K562 (cell line): Measurements from ENCODE around the gene DLG4. TPM values are rescaled to one million over a fixed set of nuclear protein-coding genes. Genes with fewer than 3 reads are reported as not detected.

Source experiments
- ATAC-seq: fragments of 200-7000 bp; cut with Tn5 transposase; 3 replicates; pipeline ENCODE4 v1.9.1; 2020; ENCODE audit warnings: moderate library complexity
- BruUV-seq: library from RNA; stranded (reverse); fragments of 400-500 nt; replicated peaks from 2 replicates; lab custom pipeline; 2021; lab: Mats Ljungman, UMichigan
- CTCF ChIA-PET: fragments of 300-600 bp; formaldehyde crosslinking; extraction: SDS; loops from one replicate; lab custom pipeline; 2021; ENCODE audit warnings: low intra/inter-chr PET ratio; lab: Yijun Ruan, JAX
- POLR2A ChIA-PET: fragments of 300-600, 350-650 bp; sonication (Branson Sonifier 250); formaldehyde crosslinking; extraction: SDS; loops from one replicate; lab custom pipeline; 2021; ENCODE audit warnings: antibody characterized with exemption, inconsistent platforms; lab: Yijun Ruan, JAX
- DNase-seq, 4 experiments: peaks; one replicate each; pipeline versions ENCODE4 v3.0.0 to v3.0.0-alpha.2; 2011 to 2018; ENCODE audit warnings: low spot score in 3 of 4, mixed read lengths in 3 of 4; ENCODE audit errors: extremely low read depth in 1 of 4
- FAIRE-seq: peaks from 2 replicates; lab custom pipeline; 2011; peaks lifted over from hg19 to GRCh38; lab: Jason Lieb, UNC
- H2AFZ ChIP-seq: 2 replicates; pipeline ENCODE4 v1.6.0; 2011; ENCODE audit warnings: low read depth, low read length, control low read depth, inconsistent platforms
- H3K27ac ChIP-seq: fragments of 200-600 bp; 3 replicates; pipeline ENCODE4 v1.8.0; 2011; ENCODE audit warnings: low read depth, mild to moderate bottlenecking, control low read depth, inconsistent platforms, low read length, moderate library complexity, mixed read lengths; ENCODE audit errors: extremely low read depth
- H3K27me3 ChIP-seq, 2 experiments: fragments of 300-600 bp in 1 of 2; 2 replicates in 1 of 2; 3 replicates in 1 of 2; pipeline versions ENCODE4 v1.6.0 to v1.8.0; 2011; ENCODE audit warnings: inconsistent platforms in 2 of 2, low read length in 2 of 2, mild to moderate bottlenecking in 1 of 2, mixed read lengths in 1 of 2, moderate library complexity in 1 of 2; ENCODE audit not compliant: control insufficient read depth in 2 of 2, insufficient read depth in 2 of 2
- H3K36me3 ChIP-seq: fragments of 300-600 bp; 3 replicates; pipeline ENCODE4 v1.8.0; 2011; ENCODE audit warnings: mild to moderate bottlenecking, low read length, inconsistent platforms; ENCODE audit not compliant: control insufficient read depth, insufficient read depth
- H3K4me1 ChIP-seq, 2 experiments: fragments of 200-600 bp in 1 of 2; replicated peaks in 1 of 2; 2 replicates in 1 of 2; 3 replicates in 1 of 2; pipeline versions ENCODE4 v1.5.1 to v1.8.0; 2011; ENCODE audit warnings: inconsistent platforms in 2 of 2, low read length in 2 of 2, mild to moderate bottlenecking in 1 of 2, mixed read lengths in 1 of 2, moderate library complexity in 1 of 2; ENCODE audit not compliant: control insufficient read depth in 2 of 2, insufficient read depth in 2 of 2
- H3K4me2 ChIP-seq: 2 replicates; pipeline ENCODE4 v1.6.1; 2011; ENCODE audit warnings: low read length, control low read depth, inconsistent platforms, mixed read lengths; ENCODE audit not compliant: insufficient read depth
- H3K4me3 ChIP-seq: fragments of 200-600 bp; sonication (generic), shearing (Covaris generic); 2 replicates; pipeline ENCODE4 v1.5.1; 2016; ENCODE audit warnings: control low read depth, inconsistent platforms
- H3K79me2 ChIP-seq: fragments of 200-600 bp; 3 replicates; pipeline ENCODE4 v1.8.0; 2011; ENCODE audit warnings: low read length, inconsistent platforms; ENCODE audit not compliant: control insufficient read depth, insufficient read depth
- H3K9ac ChIP-seq, 2 experiments: 2 replicates each; pipeline versions ENCODE4 v1.6.0 to v1.6.1; 2011; ENCODE audit warnings: low read depth in 2 of 2, low read length in 2 of 2, control low read depth in 1 of 2, inconsistent platforms in 1 of 2, mild to moderate bottlenecking in 1 of 2, mixed read lengths in 1 of 2; ENCODE audit not compliant: insufficient read depth in 1 of 2
- H3K9me1 ChIP-seq: one replicate; pipeline ENCODE4 v1.6.0; 2011; ENCODE audit warnings: inconsistent platforms, mild to moderate bottlenecking, low read length, moderate library complexity; ENCODE audit not compliant: control insufficient read depth, insufficient read depth
- H3K9me3 ChIP-seq: replicated peaks from 2 replicates; pipeline ENCODE4 v1.5.1; 2011; ENCODE audit warnings: low read depth, low read length, inconsistent platforms; ENCODE audit not compliant: control insufficient read depth, insufficient read depth
- H4K20me1 ChIP-seq: replicated peaks from 2 replicates; pipeline ENCODE4 v1.6.1; 2011; ENCODE audit warnings: low read length, inconsistent platforms, mixed read lengths; ENCODE audit not compliant: control insufficient read depth, insufficient read depth
- ESRRA ChIP-seq: fragments of 450-650 bp; IDR thresholded peaks from 2 replicates; pipeline ENCODE4 v1.6.1; 2014; ENCODE audit warnings: low read depth, mild to moderate bottlenecking, moderate library complexity, borderline replicate concordance
- EZH2 ChIP-seq: IDR thresholded peaks from 2 replicates; pipeline ENCODE4 v1.6.1; 2012; ENCODE audit warnings: low read depth, mild to moderate bottlenecking, inconsistent platforms, low read length, borderline replicate concordance
- NCOR1 ChIP-seq: fragments of 450-650 bp; IDR thresholded peaks from 2 replicates; pipeline ENCODE4 v1.6.1; 2016; ENCODE audit warnings: mild to moderate bottlenecking, moderate library complexity
- POLR2A ChIP-seq: fragments of 450-650 bp; conservative IDR thresholded peaks from 2 replicates; pipeline ENCODE4 v1.6.1; 2016
- POLR2G ChIP-seq: fragments of 200-400 bp; formaldehyde crosslinking; IDR thresholded peaks from 2 replicates; pipeline ENCODE4 v1.6.1; 2017; ENCODE audit warnings: low read depth, mild to moderate bottlenecking, antibody characterized with exemption, low read length, moderate library complexity
- RBFOX2 ChIP-seq: fragments of 200-400 bp; formaldehyde crosslinking; IDR thresholded peaks from 2 replicates; pipeline ENCODE4 v1.6.1; 2017; ENCODE audit warnings: low read depth, mild to moderate bottlenecking, low read length, moderate library complexity
- RCOR1 ChIP-seq, 2 experiments: IDR thresholded peaks; 2 replicates each; pipeline ENCODE4 v1.6.1; 2012; ENCODE audit warnings: low read depth in 2 of 2, low read length in 2 of 2, borderline replicate concordance in 1 of 2, improper control_type of control experiment in 1 of 2
- SIN3A ChIP-seq, 2 experiments: fragments of 150-350 bp in 1 of 2; IDR thresholded peaks; 2 replicates each; pipeline ENCODE4 v1.6.1; 2011 to 2016; ENCODE audit warnings: borderline replicate concordance in 2 of 2, low read depth in 2 of 2, low read length in 2 of 2, mild to moderate bottlenecking in 2 of 2, moderate library complexity in 2 of 2; ENCODE audit not compliant: control insufficient read depth in 1 of 2
- SRSF1 ChIP-seq: fragments of 200-400 bp; formaldehyde crosslinking; IDR thresholded peaks from 2 replicates; pipeline ENCODE4 v1.6.1; 2017; ENCODE audit warnings: mild to moderate bottlenecking, low read depth, low read length, moderate library complexity
- TBP ChIP-seq: optimal IDR thresholded peaks from 2 replicates; pipeline ENCODE3; 2011; ENCODE audit warnings: low read depth, low read length, improper control_type of control experiment
- XRCC3 ChIP-seq: fragments of 450-650 bp; IDR thresholded peaks from 2 replicates; pipeline ENCODE4 v1.6.1; 2017; ENCODE audit warnings: mild to moderate bottlenecking, moderate library complexity
- ZEB2 ChIP-seq: fragments of 450-650 bp; IDR thresholded peaks from 2 replicates; pipeline ENCODE4 v1.6.1; 2016
- ZNF212 ChIP-seq: fragments of 450-650 bp; formaldehyde crosslinking; IDR thresholded peaks from 2 replicates; pipeline ENCODE4 v1.4.0; 2020; ENCODE audit warnings: mild to moderate bottlenecking
- ZNF696 ChIP-seq: fragments of 250-450 bp; sonication (Bioruptor Pico); conservative IDR thresholded peaks from 2 replicates; pipeline ENCODE4 v1.4.0; 2020; ENCODE audit warnings: mild to moderate bottlenecking, moderate library complexity
- WGBS: fragments of 100-300 bp; shearing (Covaris generic); methylation state at CpG from one replicate; pipeline ENCODE4 v1.1.6; 2016; ENCODE audit warnings: low coverage, mixed read lengths; ENCODE audit not compliant: insufficient coverage; ENCODE audit errors: missing lambda C conversion rate; 5-methylcytosine and 5-hydroxymethylcytosine counted together
- in situ Hi-C: fragments of 300-500 bp; cut with MboI; formaldehyde crosslinking; loops from 4 replicates; pipeline ENCODE4 v1.15.0; 2018; ENCODE audit warnings: inconsistent platforms, mixed read lengths
- intact Hi-C: fragments of 100-400 bp; cut with micrococcal nuclease; formaldehyde crosslinking; loops from 2 replicates; pipeline ENCODE4 v1.14.2; 2022
- polyA plus RNA-seq, 8 experiments: library from polyadenylated mRNA; depleted of rRNA in 4 of 8; stranded (reverse) in 5 of 8; unstranded in 3 of 8; fragments of >200 nt; fragmentation: Nextera tagmentation in 2 of 8; fragmentation: Illumina TruSeq in 1 of 8; extraction: Ambion mirVana in 2 of 8; extraction: Trizol in 1 of 8; gene quantifications; 2 replicates each; pipeline versions ENCODE4 v1.2.1 to v1.2.3, GENCODE V29; 2011 to 2014; ENCODE audit warnings: inconsistent platforms in 1 of 8, missing spikeins in 1 of 8
- total RNA-seq, 7 experiments: library from RNA; depleted of rRNA in 6 of 7; stranded (reverse); fragments of >200 nt in 6 of 7; fragmentation: Illumina TruSeq in 2 of 7; extraction: Trizol in 2 of 7; gene quantifications; 2 replicates each; pipeline versions ENCODE4 v1.2.1 to v1.2.3, GENCODE V29; 2011 to 2021; ENCODE audit warnings: low replicate concordance in 1 of 7
- TF ChIP-seq, protein P1 (sequence below): fragments of 250-450 bp; sonication (Bioruptor Pico); IDR thresholded peaks from 2 replicates; pipeline ENCODE4 v1.5.0; 2021
- TF ChIP-seq, protein P2 (sequence below): sonication (generic); formaldehyde crosslinking; IDR thresholded peaks from 2 replicates; pipeline ENCODE4 v1.8.0; 2023; ENCODE audit warnings: missing genetic modification reagents, mild to moderate bottlenecking, borderline replicate concordance

Gene DLG4
- total and polyA plus RNA-seq, 9 of the 15 experiments (the other 6 are each of a cell fraction or from before 2014, with no cell fraction given) = 0.03 to 12.0 (median 4.1) TPM

DNA sequence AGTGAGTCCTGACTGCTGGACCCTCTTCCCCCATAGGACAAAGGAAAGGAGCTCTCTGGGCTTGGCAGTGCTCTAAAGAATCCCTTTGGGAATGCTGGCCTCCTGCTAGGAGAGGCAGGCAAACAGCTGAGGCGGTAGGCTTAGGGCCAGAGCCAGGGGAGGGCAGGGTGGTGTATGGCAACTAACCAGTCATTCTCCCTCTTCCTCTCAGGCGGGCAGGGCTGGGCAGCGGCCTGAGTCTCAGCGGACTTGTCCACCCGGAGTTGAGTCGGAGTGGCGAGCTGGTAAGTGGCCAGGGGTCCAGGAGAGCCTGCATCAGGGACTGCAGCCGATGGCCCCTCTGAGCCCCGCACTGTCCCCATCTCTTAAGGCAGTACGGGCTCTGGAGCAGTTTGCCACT is 4.5 kb upstream of the DLG4 start:
- in situ Hi-C loops (no loop called here), intact Hi-C loops (no loop called here)
- peaks cover 23% of the 10 kb centered on the region for H3K79me2 ChIP-seq
- peaks cover 6% of the 10 kb centered on the region for H3K9me1 ChIP-seq
- peaks cover 10 to 44% of the 10 kb centered on the region in 2 experiments; a peak in 4 of 5 replicates for H3K4me1 ChIP-seq
- H2AFZ ChIP-seq = no peak overlapping the region
- no TSS peak for BruUV-seq
- peaks cover 6% of the 10 kb centered on the region for H4K20me1 ChIP-seq
- ATAC-seq = no peak
- no peak for DNase-seq
- no peaks in the 10 kb centered on the region for H3K27me3 ChIP-seq
- TF ChIP-seq, protein P1, sequence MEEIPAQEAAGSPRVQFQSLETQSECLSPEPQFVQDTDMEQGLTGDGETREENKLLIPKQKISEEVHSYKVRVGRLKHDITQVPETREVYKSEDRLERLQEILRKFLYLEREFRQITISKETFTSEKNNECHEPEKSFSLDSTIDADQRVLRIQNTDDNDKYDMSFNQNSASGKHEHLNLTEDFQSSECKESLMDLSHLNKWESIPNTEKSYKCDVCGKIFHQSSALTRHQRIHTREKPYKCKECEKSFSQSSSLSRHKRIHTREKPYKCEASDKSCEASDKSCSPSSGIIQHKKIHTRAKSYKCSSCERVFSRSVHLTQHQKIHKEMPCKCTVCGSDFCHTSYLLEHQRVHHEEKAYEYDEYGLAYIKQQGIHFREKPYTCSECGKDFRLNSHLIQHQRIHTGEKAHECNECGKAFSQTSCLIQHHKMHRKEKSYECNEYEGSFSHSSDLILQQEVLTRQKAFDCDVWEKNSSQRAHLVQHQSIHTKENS (CRISPR knock-in tag) = no peak
- TF ChIP-seq SRSF1 (no peak), NCOR1 (no peak), ZNF212 (CRISPR knock-in tag) (no peak), ESRRA (no peak), EZH2 (no peak), RBFOX2 (peak; percentile 37), TBP (no peak), POLR2A (peak; percentile 17; the same call in 1 of the 2 replicates), ZNF696 (no peak), RCOR1 (IDR thresholded peaks at IDR 0.05; ENCODE audit: borderline replicate concordance in 1 of 2, low read depth in 2 of 2, low read length in 2 of 2) (no peak), POLR2G (peak; percentile 60; the same call in 1 of the 2 replicates), XRCC3 (no peak), SIN3A (IDR thresholded peaks at IDR 0.05; ENCODE audit: borderline replicate concordance in 2 of 2, control insufficient read depth in 1 of 2, low read depth in 2 of 2, low read length in 2 of 2) (no peak), ZEB2 (no peak)
- TF ChIP-seq, protein P2, sequence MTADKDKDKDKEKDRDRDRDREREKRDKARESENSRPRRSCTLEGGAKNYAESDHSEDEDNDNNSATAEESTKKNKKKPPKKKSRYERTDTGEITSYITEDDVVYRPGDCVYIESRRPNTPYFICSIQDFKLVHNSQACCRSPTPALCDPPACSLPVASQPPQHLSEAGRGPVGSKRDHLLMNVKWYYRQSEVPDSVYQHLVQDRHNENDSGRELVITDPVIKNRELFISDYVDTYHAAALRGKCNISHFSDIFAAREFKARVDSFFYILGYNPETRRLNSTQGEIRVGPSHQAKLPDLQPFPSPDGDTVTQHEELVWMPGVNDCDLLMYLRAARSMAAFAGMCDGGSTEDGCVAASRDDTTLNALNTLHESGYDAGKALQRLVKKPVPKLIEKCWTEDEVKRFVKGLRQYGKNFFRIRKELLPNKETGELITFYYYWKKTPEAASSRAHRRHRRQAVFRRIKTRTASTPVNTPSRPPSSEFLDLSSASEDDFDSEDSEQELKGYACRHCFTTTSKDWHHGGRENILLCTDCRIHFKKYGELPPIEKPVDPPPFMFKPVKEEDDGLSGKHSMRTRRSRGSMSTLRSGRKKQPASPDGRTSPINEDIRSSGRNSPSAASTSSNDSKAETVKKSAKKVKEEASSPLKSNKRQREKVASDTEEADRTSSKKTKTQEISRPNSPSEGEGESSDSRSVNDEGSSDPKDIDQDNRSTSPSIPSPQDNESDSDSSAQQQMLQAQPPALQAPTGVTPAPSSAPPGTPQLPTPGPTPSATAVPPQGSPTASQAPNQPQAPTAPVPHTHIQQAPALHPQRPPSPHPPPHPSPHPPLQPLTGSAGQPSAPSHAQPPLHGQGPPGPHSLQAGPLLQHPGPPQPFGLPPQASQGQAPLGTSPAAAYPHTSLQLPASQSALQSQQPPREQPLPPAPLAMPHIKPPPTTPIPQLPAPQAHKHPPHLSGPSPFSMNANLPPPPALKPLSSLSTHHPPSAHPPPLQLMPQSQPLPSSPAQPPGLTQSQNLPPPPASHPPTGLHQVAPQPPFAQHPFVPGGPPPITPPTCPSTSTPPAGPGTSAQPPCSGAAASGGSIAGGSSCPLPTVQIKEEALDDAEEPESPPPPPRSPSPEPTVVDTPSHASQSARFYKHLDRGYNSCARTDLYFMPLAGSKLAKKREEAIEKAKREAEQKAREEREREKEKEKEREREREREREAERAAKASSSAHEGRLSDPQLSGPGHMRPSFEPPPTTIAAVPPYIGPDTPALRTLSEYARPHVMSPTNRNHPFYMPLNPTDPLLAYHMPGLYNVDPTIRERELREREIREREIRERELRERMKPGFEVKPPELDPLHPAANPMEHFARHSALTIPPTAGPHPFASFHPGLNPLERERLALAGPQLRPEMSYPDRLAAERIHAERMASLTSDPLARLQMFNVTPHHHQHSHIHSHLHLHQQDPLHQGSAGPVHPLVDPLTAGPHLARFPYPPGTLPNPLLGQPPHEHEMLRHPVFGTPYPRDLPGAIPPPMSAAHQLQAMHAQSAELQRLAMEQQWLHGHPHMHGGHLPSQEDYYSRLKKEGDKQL (CRISPR knock-in tag) = no peak
- H3K4me3 ChIP-seq = no peak overlapping the region
- H3K4me2 ChIP-seq = no peak overlapping the region
- ChIA-PET CTCF (no interaction called here), POLR2A (interaction anchor here (7.7 kb wide), 1 partner anchor 11 kb away, joined by 73 read pairs; the partner anchor contains the start of gene DVL2)
- no peak for FAIRE-seq
- 77% methylated on average over 4 of the region's 10 CpGs for WGBS
- H3K9me3 ChIP-seq = no peaks in the 10 kb centered on the region
- no peak overlapping the region for H3K27ac ChIP-seq
- H3K36me3 ChIP-seq = peaks cover 86% of the 10 kb centered on the region; the same call in 2 of the 3 replicates
- H3K9ac ChIP-seq = peak overlapping the region in 1 of 2 experiments; percentile 57; a peak in 2 of 4 replicates
